Stimulated activated CD8-positive, alpha-beta memory T cell treated with anti-CD3 and anti-CD28 coated beads, Interleukin-2, amount 100 ng/mL, for 48 hours (primary cell): Measurements from ENCODE around the gene TBC1D22A.

Experiments used
- DNase-seq, 2 donors: peaks; one replicate each; pipeline ENCODE4 v3.0.0-alpha.2; 2020; ENCODE audit warnings: low read depth in 2 of 2

Gene TBC1D22A

DNA sequence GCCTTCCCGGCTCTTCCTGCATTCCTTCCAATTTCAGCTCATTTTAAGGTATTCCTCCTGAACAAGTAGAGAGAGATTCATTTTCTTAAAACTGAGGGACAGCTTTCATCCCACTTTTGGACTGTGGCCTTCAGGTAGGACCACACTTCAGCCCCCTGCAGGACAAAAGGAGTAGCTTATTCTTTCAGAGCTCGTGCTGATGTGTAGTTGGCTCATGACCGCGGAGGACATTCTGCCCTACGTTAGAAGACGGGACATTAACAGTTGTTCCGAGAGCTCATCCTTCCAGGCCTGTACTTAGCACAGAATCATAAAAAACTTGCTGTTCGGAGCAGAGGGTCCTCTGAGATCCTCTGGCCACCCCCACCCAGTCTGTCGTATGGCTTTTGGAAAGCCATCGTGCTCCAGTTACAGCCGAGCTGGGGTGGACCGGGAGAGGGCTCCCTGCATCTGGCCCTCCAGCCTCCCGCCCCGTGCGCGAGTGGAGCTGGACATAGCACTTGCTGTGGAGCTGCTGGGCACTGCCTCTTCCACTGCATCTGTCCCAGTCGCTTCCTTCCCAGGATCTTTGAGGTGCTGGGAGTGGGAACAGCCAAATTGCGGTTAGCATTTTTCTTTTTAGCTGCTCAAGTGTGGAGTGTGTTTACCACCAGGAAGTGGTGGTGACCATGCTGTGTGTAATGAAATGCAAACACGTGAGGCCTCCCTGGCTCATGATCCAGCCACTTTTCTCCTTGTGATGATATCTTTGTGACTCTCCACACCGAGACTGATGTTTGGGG lies 250.3 kb downstream of the TBC1D22A start:
- DNase-seq = no peak

DNA sequence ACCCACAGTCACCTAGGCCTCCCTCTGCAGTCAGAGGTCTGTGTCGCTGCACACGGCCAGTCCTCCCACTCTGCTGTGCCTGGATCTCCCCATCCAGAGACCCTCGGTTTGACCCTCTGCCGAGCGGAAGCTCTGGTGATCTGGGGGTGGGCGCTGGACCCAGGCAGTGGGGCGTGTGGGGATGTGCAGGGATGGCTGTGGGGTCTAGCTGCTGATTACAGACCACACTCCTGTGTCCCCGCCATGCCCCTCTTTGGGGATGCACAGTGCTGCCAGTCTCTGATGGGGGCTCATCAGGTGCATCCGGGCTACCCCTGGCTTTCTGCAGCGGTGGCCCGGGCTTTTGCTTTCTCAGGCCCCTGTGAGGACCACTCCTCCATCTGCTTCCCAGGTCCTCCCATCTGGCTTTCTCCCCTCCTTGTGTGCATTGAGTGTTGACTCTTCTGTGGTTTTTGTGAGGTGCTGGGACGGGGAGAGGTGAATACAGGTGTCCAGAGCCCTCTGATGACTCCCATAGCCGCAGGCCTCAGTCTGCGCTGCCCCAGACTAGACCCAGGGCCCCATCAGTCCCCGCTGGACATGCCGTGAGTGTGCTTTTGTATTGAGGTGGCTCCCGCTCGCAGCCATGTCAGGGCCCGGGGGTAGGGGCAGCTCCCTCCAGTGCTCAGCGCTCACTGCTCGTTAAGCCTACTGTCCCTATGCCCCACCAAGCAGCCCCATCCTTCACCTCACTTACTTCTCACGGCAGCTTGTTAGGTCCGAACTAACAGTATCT lies 251.6 kb downstream of the TBC1D22A start:
- no peak for DNase-seq

DNA sequence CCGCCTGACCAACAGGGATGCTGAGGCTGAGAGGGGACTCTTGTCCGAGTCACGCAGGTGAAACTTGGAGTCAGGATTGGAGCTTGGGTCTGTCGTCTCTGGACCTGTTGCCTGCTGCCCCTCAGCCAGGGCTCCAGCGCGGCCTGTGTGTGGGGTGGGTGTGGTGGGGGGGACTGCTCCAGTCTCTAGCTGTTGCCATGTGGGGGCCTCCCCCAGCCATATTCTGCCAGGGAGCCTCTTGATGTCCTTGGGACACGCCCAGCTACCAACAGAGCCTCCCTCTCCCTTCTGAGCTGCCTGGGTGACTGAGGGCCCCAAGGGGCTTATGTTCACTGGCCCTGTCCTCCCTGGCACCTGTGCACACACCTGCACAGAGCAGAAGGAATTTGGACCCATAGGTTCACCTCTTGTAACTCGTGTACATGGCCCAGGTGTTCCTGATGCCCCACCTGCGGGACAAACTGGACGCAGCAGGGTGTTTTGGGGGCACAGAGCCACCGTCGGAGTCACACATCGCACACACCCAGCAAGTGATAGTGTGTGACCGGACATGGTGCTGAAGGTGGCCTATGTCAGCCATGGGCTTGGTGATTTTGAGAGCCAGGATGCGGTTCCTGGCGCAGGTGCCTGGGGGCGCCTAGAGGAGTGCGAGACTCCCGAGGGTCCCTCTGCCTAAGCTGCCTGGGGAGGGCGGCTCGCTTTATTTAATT lies 252.3 kb downstream of the TBC1D22A start:
- no peak for DNase-seq

DNA sequence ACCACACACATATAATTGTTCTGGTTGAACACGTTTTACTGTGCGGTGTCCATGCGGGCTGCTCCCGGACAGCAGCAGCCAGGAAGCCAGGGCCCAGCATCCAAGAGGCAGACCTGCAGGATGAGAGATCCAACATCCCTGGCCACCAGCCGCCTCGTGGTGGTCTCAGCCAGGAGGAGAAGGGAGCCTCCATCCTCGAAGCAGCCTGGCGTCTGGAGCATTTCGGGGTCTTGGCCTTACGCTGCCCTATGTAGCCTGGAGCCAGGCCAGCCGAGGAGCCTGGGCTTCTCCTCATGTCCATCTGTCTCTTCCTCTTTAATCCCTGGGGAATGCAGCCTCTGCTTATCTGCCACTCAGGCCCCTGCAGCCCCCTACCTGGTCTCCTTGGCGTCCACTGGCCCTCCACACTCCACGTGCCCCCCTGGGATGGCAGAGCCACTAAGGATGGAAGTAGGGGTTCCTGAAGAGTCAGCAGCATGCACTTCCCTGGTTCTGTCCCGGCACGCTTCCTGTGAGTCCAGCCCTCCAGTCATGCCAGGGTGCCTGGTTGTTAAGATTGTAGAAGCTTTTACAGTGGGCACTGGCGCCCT lies 253.2 kb downstream of the TBC1D22A start:
- no peak for DNase-seq

DNA sequence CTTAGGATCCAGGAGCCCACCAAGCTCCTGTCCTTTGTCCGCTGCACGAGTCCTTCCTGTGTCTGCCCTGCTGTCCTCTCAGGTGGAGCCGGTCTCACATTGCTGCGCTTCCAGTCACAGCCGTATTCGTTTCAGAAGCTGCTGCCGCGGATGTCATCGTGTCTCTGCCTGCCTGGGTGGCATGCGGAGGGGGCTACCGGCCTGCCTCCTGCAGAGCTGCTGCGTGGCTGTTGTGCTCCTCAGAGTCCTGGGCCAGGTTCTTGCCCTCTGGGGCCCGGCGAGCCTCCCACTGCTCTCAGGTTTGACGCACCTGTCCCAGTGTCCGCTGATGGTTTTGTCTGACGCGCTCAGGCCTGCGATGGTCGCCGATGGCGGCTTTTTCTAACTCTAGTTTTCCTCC lies 254.2 kb downstream of the TBC1D22A start:
- DNase-seq = no peak

DNA sequence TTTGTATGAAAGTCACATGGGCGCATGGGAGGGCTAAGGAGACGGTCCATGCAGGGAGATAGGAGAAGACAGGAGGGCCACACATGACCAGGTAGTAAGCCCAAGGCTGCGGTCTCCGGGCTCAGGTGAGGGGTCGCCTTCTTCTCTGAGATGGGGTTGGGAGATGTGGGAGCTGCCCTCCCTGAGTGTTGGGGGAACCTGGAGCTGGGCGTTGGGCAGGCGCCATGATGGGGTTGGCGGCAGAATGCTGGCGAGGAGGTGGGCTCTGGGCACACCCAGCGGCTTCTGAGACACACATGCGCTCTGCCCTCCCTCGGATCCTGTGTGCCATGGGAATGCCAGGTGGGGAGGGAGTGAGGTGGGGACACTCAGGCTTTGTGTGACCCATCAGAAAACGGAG lies 254.8 kb downstream of the TBC1D22A start:
- no peak for DNase-seq

DNA sequence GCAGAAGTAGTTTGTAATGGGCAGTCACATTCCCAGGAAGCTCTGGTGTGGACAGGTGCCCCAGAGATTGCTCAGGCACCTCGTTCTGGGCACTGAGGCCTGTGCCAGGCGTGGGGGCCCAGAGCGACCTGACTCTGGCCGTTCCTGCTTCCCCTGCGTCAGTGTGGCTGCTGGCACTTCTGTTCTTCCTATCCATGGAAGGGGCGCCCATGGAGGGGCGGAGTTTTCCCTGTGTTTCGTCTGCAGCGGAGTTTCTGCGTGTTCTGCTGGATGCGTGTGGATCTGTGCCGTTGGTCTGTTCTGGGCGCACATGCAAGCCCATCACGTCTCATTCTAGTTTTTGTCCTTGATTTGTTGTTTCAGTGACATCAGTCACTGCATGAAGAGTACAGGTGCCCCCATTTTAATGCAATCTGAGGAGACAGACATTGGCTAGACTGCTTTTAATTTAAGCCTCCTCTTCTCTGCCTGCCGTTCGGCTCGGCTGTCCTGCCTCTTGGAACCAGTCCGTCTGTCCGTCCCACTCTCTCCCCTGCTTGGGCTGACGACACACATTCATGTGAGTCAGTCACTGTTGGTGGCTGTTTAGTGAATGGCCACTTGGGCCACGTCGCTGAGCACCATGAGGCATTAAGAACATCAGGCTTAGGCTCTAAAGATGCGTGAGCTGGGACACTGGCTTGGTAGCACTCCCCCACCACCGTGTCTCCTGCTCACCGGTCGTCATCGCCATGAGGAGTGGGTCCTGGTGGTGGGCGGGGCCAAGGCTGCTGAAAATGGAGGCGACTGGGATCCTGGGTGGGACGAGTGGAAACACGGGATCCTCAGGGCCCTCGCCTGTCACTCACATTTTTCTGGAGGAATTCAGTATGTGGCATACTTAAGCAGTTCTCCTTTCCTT lies 255.8 kb downstream of the TBC1D22A start:
- DNase-seq = no peak

DNA sequence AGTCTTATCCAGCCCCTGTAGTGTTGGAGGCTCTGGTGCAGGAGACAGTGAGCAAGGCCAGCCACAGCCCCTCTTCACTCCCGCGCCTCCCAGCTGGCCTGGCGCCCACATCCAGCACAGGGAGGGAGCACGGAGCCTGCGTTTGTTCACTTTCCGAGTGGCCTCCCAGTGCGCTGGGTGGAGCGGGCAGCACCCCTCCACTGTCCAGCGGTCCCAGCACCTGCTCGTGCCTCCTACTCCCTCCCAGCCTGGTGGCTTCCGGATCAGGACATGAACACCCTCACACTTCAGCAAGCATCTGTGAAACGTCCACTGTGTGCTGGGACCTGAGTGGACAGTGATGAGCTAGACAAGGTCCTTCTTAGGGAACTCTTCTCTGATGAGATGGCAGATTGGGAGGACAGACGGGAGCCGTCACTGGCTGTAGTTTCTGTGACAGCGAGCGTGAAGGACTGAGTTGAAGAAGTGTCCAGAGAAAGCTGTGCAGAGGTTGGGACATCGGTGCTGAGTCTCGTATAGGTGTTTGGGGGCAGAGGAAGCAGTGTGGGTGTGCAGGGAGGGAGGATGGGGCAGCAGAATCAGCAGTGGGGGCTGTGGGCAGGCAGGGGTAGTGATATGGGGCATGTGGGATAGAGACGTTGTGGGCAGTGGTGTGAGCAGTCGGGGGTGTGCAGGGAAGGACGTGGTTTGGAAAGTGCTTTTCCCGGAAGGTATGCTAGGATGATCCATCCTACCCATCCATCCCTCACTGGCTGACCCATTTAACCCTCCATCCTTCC lies 256.8 kb downstream of the TBC1D22A start:
- no peak for DNase-seq

DNA sequence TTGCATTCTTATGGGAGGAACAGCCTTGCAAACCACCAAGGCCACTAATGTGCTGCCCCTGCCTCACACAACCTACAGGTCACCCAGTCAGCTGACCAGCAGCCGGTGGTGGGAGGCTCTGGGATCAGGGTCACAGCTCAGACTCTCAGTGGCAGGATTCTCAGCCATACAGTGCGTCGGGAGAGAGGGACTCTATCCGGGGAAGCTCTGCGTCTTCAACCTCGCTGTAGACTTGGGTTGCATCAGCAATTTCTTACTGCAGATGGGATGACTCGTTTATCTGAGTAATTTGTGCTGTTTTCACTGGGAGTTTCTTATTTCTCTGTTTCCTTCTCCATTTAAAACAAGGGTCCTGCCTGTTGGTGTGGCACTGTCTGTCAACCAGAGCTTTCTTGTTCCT lies 257.7 kb downstream of the TBC1D22A start:
- DNase-seq = no peak

DNA sequence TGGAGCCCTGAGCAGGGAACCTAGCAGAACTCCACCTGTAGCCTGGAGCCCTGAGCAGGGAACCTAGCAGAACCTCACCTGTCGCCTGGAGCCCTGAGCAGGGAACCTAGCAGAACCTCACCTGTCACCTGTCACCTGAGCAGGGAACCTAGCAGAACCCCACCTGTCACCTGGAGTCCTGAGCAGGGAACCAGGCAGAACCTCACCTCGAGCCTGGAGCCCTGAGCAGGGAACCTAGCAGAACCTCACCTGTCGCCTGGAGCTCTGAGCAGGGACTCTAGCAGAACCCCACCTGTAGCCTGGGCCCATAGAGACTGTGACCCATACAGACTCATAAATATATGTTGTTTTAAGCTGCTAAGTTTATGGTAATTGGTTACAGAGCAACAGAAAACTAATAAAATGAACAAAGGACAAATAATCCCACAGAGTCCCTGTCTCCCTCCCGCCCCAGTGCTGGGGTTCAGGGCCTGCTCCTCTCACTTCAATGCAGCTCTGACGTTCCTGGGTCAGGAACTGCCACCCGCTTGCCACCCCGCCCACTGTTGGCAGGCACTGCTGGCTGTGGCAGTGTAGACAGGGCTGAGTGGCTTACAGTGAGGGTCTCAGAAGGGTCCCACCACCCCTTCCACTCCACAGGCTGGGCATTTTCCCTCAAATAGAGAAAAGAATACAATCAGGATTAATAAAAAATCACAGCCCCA lies 259.1 kb downstream of the TBC1D22A start:
- DNase-seq = no peak

DNA sequence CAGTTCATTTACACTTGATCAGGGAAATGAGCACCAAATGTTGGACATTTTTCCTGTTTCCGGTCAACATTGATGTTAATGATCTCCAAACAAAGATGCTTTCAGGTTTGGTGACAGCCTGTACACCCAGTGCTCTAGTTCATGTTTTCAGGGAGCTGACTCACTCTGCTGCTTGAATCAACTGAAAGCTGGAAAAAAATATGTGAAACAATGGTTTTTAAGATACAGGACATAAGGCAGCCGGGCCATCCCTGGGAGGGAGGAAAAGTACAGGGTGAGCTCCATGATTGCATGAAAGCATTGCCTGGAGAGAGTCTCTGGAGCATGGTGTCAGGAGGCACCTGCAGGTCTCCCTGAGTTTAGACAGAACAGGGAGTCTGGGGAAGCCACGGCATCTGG lies 259.6 kb downstream of the TBC1D22A start:
- no peak for DNase-seq

DNA sequence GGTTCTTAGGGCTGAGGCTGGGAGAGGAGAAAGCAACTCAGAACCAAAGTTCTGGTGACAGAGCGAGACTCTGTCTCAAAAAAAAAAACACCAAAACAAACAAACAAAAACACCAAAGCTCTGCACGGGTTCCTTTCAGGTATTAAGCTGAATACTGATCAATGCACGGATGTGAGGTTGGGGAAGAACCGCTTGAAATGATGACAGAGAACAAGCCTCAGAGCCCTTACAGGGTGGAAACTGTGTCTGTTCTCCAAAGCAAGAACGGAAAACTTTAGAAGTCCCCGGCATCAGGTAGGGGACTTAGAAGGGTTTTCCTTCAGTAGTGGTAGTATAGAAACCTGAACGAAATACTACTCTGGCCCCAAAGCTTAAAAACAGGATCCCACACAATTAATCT lies 260.0 kb downstream of the TBC1D22A start:
- no peak for DNase-seq

DNA sequence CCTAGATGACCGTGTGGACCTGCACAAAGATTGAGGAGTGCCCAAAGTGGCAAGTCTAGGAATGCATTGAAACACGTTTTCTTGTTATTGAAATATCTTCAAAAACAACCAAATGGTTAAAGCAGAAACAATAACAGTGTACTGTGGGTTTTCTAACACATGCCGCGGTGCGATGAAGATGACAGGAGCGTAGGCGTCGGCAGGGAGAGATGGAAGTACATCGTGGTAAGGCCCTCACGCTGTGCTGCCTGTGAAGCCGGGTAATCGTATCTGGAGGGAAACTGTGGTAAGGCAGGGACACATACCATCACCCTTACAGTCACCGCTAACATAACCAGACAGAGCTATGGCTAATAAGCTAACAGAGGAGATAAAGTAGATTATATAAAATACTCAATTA lies 261.4 kb downstream of the TBC1D22A start:
- no peak for DNase-seq

DNA sequence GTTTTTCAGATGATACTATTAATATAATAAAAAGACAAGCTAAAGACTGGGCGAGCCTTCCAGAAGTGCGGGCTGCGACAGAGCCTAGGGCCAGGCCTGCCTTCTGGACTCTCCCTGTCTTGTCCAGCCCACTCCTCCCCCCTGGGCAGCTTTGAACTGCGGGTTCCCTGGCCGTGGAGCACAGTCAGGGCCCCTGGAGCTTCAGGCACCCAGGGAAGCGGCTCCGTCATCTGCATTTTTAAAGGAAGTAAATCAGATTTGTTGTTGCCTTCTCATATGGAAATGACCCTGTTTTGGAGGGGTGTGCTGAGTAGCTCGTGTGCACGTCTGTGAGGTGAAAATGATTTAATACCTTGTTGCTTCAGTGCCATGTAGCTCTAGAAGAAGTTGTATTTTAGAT lies 265.3 kb downstream of the TBC1D22A start:
- no peak for DNase-seq

DNA sequence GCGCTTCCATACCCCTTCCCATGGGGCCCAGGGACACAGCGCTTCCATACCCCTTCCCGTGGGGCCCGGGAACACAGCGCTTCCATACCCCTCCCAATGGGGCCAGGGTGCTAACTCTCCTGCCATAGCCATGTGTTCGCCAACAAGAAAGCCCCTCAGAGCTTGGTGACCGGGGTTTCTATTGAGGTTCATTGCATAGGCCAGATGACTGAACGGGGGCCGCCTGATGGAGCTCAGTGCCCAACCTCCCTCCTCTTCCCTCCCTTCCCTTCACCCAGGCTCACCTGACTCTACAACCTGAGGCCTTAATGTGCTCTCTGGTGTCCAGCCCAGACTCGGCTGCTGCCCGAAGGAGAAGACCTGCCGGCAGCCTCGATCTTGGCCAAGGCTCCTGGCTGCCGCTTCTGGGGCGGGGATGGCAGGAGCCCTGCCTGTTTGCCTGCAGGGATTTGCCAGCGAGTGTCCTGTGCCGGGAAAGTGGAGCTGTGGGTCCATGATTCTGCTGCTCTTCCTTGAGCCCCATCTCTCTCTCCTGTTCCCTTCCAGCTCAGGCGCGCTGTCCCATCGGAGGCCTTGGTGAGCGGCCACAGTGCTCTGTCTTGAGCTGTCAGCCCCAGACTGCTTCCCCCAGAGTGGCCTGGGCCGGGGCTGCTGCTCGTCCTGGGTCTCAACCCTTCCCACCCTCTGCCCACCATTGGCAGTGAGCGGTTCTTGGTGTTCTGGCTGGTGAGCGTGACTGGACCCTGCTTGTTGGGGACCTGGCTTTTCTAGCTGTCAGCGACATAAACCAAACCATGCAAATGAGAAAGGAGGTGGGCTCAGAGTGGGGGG lies 267.0 kb downstream of the TBC1D22A start:
- no peak for DNase-seq

DNA sequence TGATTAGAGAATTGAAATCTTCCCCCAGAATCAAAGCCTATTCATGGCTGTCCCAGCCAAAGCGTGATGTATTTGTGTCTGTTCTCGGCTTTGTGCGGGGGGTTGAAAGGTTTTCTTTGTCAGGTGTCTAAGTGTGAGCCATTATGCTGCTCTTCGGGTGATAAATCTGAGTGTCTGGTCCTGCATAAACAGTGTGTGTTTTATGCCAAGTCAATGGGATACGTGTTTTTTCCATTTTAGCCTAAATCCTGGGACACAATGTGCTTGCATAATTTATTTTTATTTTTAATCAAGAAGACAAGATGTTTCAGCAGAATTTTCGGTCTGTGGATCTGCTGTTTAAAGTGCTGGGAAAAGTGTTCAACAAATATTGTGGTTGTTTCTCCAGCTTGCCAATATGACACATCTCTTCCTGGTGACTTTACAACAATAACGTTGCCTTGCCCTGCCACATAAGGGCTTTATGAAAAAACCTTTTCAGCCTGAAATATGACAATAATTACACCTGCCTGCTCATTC lies 267.8 kb downstream of the TBC1D22A start:
- DNase-seq = no peak

DNA sequence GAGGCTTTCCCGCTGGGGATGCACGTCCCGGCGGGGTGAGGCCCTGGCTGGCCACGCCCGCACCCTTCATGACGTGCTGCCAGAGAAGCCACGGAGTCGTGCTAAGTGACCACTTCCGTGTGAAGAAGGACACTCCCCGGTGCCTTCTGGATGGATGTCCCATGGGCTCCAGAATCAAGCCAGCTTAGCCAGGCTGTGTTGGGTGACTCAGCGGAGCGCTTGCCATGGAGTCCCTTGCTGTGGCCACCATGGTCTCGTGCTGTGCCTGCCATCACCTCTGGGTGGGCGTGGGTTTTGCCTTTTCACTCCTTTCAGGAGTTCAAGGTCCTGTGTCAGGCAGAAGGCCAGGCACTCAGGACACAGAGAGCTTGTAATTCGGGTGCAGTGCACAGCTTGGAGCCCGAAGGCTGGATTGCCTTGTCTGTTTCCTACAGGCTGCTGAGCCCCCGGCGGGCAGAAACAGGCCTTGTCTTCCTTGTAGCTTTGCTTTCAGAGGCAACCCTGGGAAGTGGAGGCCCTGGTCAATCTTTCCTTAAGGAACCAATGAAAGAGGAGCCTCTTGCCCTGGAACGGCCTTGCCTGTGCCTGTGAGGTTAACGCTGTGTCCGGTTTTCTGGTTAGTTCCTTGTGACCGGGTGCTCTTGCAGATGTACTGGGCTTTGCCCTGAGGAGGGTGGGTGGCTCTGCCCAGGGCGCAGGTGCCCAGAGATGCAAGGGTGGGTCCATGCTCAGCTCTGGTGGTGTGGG lies 268.6 kb downstream of the TBC1D22A start:
- no peak for DNase-seq

DNA sequence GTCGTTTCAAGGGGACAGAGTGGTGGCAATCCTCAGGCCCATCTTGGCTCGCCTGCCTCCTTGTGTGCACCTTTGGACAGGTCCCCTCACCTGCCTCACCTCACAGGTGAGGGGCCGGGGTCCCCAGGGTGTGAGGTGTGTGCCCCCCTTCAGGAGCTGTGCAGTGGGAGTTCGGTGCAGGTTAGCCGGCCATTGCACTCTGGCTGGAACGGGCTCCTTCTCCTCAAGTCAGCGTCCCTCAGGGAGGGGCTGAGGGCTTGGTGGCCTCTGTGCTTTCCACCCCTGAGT lies 269.1 kb downstream of the TBC1D22A start:
- DNase-seq = no peak
